HG03469 (cell line): Measurements from ENCODE around the gene LHFPL6.

Source experiments
- ATAC-seq: cut with Tn5 transposase; IDR thresholded peaks from one replicate; pipeline ENCODE4 v1.9.1; 2021; ENCODE audit warnings: mild to moderate bottlenecking, moderate library complexity, moderate number of reproducible peaks; ENCODE audit not compliant: unreplicated experiment

LHFPL6 gene

DNA sequence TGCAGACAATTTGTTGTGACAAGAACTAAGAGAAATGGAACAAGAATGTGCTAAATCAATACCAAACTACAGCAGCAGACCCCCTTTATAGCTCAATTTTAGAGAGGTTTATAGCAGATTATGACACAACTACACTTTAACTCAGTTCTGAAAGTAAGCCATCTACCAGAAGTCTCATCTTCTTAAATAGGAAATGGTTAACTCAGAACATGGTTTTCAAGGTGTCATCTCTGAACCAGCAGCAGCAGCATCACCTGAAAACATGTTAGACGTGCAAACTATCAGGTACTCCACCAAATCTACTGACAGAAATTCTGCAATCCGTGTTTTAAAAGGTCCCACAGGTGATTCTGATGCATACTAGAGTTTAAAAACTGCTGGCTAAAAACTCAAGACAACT lies 6.8 kb downstream of the LHFPL6 start:
- no peak for ATAC-seq

DNA sequence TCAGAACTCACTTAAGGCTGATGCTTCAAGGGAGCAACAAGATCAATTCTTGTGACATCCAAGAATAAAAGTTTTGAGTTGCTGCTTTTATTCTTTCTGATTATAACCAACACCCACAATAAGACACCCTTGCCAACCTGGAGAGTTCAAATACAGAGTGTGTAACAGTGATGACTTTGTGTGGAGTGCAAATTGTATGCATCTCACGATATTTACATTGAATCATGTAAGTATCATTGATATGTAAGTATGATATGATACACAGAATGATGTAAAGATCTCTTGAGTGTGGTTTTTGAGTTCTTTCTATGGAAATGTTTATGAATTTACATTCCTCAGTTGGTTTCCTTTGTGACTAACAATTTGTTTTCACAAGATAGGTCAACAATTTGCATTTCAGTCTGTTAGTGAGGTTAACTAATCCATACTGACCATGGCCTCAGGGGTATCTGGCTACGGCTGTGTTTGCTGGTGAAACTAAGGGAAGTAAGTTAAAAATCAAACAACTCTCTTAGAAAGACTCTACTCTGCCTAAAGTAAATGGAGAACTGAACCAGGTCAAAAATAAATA lies 12.4 kb downstream of the LHFPL6 start:
- ATAC-seq: no peak

DNA sequence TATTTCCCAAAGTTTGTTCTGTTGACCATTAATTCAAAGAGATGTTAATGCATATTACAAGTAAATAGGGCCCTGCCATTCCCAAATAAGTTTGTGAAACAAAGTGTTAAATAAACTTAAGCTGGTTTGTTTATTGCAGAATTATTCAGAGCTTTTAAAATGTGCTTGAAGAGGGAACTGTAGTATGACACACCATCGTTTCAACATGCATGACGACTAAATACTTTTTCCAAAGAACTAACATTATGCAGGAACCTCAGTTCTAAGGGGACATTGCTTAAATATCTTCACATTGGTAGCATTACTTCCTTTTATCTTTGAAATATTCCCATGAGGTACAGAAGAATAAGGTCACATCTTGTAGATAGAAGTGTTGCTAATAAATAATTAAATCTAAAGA lies 14.6 kb downstream of the LHFPL6 start:
- ATAC-seq: no peak

DNA sequence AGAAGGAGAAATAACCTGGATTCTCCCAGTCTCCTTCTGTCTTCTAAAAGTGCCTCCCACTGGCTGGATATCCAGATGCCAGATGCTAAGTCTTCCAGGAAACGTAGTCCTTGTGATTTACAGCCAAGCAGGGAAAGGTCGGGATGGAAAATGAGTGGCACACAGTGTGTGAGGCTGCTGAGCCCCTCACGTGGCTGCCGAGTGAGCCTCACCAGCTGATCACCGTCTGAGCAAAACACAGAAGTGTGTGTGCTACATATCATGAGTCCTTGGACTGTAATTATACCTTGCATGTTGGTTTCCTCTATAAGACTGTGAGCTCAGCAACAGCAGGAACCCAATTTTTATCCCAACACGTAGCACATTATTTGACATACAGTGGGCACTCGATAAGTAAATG lies 15.1 kb downstream of the LHFPL6 start:
- ATAC-seq: no peak

DNA sequence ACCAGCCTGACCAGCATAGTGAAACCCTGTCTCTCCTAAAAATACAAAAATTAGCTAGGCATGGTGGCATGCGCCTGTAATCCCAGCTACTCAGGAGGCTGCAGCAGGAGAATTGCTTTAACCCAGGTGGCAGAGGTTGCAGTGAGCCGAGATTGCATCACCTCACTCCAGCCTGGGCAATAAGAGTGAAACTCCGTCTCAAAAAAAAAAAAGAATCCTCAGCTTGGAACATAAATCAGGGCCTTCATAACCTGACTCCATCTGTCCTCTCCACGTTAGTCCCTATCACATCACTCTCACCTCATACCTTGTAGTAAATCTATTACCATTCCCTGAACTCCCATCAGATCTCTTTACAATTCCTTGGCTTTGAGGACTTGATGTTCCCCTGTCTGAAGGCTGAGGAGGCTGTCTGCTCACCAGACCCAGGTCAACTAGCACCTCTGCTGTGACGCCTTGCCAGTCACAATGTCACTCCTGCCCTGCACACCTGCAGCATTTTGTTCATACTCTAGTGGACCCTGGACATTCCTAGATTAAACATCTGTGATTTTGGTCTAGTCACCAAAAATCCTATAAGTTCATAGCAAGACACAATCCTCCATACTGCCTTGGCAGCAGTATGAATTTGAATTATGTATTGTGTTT lies 15.9 kb downstream of the LHFPL6 start:
- no peak for ATAC-seq

DNA sequence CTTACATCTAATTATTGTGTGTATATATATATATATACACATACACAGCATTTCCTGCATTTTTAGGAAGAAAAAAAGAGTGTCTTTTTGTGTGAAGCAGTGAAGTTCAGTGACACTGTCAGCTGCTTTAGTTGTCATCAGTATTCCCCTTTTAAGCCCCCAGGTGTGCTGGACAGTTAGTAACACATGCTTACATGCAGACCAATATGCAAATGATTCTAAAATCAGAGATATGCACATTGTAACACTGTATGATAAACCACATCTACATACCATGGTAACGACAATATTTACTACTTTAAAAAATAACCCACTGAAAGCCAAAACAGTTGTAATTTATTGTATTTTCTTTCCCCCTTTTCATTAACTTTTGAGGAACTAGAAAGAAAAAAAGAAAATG lies 16.8 kb downstream of the LHFPL6 start:
- ATAC-seq: no peak

DNA sequence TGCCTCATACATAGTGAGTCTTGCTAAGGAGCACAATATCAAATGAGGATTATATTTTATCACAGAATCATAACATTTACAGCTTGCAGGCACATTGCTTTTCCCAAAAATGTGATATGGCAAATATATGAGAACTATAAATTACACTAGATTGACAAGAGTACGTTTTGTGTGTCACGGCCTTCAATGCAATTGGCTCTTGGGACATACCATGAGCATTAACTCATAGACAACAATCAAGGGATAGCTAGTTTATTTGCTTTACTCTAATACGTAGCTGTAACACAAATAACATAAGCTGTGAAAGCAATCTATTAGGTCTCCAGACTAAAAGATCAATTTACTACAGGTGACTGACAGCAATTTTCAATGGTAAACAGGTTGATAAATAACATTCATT lies 17.8 kb downstream of the LHFPL6 start:
- ATAC-seq: no peak

DNA sequence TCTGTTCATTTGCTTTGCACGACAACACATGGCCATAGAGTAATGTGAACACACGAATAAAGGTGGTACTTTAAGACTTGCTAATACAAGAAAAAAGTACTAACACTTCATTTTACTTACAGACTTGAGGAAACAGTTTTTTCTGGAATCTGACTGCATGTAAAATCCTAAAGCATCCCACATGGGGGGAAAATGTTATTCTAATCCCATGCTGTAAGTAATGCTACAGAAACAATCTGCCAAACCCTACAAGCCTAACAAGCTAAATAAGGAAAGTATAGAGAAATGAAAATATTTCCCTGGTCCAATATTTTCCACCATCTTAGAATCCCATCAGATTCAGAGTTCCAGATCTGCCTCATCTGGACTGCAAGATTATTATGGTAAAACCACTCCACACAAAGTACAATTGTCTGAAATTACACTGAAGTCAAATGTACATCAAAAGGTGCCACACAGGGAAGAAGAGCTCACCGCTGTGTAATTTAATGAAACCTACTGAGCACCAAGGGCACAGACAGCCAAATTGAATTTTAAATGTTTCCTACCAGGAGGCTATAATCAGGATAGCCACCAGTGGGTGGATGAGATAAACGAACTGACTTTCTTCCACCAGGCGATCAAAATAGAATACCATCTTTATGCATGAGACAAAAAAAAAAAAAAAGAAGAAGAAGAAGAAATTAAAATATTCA lies 22.0 kb downstream of the LHFPL6 start:
- ATAC-seq: no peak

DNA sequence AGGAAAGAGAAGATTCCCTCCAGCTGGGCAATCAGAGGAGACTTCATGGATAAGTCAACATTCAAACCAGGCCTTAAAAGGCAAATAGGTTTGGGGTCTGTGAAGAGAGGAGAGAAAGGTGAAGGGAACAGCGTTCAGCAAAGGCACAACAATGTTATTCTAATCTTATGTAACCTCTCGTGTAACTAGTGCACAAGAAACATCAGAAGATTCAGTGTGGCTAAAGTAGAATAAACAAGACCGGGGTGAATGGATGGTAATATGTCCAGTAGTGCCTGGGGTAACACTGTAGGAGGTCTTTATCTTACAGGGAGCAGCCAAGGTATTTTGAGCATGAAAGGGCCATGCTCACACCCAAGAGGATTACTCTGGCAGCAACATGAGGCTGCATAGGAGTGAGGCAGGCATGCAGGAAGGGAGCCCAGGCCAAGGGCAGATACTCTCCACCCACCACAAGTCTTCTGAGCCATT lies 24.1 kb downstream of the LHFPL6 start:
- ATAC-seq: no peak

DNA sequence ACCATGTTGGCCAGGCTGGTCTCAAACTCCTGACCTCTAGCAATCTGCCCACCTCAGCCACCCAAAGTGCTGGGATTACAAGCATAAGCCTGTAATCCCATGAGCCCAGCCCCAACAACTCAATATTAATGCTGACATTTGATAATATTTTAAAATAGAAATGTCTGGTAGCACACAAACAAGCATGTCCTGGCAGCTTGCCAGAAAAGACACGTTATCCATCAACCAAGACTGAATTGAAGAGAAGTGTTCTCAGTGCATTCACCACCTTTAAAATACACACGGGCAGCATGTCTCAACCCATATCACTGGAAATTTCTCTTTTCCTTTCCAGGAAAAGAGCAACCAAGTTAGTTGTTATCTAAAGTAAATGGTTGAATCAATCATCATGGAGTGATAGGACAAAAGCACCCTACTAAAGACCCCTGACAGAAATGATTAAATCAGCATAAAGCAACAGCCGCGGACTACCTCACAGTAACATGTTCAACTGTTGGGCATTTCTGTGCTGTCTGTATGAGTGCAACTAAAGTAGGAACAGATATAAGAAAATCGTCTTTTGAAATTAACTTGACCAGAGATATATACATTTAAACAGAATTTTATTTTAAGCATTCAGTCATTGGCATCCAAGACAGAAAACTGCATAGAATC lies 25.0 kb downstream of the LHFPL6 start:
- no peak for ATAC-seq

DNA sequence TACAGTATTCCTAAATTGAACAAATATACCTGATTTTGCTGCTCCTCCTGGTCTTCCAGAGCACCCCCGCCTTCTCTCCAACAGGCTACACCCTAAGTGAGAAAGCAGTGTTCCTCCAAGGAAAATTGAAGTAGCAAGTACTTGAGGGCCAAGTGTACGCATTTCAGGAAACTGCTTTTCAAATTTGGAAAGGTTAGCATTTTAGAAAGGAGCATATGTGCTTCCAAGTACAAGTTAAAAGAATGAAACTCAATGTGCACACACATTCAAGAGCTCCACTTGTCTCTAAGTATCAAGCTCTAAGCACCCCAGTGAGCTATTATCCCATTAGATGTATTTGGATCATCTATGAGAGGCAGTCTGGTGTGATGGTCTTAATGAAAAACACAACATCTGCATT lies 25.8 kb downstream of the LHFPL6 start:
- ATAC-seq: no peak

DNA sequence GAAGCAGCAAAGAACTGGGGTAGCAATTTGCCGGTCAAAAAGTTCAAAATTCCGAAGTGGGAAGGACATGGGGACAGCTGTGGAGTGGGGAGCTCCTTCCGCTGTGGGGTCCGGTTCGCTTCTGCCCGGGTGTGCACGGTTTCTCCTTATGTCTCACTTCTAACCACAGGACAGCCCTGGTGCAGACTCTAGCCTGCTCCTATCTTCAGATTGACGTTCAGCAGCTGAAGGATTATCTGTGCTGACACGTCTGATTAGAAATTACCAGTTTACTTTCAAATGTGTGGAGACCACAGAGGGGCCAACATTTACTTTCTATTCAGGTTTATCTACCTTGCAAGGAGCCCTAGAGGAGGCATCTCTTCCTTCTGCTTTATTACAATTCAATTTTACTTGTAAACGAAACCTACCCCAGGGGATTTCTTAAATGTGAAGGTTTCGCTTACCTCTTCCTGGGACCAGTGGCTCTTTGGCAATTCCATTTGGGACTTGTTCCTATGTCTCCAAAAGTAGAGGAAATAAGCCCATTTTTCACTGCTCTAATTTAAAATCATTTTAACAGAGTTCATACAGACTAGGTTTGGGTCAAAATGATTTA lies 27.3 kb downstream of the LHFPL6 start:
- ATAC-seq: no peak

DNA sequence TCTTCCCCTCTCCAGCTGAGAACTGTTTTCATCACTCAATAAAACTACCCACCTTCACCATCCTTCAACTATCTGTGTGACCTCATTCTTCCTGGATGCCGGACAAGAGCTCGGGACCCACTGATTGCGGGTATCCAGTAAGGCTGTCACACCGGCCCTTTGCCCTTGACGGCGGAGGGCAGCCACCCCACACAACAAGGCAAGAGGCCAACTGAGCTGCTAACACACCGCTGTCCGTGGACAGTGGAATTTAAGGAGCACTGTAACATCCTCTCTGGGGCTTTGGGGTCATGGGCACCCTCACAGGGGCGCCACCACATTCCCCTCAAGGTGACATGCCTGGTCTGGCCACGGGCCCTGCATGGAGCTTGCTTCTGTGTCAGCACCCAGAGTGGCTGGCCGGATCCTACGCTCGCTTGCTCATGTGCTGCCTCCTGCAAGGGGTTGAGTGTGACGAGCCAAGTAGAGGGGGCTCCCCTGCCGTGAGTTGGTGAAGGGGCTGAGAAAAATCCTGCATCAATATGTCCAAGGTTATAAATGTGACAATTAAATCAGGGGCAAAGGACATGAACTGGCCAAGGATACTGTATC lies 31.4 kb downstream of the LHFPL6 start:
- no peak for ATAC-seq

DNA sequence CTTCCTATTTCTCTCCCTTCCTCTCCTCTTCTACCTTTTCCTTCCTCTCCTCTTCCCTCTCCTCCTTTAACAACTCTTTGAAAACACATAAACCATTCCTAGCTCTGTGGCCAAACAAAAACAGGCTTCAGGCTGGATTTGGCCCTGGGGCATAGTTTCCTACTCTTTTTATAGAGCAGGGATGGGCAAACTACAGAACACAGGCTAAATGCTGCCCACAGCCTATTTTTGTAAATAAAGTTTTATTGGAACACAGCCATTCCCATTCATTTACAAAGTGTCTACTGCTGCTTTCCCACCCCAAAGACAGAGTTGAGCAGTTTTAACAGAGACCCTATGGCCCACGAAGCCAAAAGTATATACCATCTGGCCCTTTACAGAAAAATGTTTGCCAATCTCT lies 35.4 kb downstream of the LHFPL6 start:
- no peak for ATAC-seq

DNA sequence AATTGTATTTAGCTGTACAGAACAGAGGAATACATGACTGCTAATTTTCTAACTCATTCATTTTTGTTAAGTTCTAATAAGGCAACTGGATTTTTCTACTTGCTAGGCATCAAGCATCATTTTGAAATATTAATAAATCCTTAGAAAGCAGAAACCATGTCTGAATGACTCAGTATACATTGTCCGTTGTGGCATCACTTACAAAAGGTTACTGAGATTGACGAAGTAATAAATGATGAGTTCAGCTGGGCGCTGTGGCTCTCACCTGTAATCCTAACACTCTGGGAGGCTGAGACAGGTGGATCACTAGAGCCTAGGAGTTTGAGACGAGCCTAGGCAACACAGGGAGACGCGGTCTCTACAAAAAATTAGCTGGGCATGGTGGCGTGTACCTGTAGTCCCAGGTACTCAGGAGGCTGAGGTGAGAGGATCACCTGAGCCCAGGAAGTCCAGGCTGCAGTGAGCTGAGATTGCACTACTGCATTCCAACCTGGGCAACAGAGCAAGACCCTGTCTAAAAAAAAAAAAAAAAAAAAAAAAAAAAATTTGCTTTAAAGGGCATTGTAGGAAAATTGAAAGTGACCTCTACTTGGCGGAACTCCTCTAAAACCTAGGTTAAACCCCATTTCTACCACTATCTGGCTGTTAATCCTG lies 36.6 kb downstream of the LHFPL6 start:
- no peak for ATAC-seq

DNA sequence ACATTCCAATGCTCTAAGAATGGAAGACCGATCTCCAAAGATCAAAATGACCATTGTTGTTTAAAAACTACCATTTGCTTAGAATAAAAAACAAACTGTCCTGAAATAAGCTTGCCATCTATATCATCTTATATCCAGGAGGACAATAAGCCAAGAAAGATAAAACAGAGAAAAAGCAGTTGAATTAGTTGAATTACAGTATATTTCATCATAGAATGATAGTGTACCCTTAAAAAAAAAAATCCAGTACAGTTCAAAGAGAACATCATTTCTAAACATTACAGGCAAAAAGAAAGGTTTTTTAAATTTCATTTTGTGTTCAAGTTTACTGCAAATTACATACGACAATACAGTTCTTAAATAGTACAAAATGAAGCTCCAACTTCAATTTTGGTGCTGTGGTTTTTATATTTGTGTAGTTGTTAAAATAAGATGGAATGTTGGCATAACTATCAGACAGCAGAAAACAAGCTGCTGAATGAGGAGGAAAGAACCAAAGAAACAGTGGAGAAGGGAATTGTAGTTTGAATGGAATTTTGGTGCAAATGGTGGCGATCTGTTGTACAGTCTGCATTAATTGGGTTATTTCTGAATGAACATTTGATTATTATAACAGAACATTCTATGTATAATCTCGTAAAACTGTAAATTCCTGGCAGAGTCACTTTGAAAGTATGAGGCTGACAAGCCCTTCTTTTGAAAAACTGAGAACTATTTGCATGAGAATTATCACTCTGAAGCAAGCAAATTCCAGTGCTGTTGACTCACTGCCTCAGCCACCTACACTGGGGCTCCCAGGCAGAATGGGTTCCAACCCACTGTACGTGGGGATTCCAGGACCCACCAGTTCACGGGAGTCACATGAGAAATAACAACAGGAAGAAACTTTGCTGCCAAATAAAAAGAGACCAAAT lies 37.7 kb downstream of the LHFPL6 start:
- no peak for ATAC-seq

DNA sequence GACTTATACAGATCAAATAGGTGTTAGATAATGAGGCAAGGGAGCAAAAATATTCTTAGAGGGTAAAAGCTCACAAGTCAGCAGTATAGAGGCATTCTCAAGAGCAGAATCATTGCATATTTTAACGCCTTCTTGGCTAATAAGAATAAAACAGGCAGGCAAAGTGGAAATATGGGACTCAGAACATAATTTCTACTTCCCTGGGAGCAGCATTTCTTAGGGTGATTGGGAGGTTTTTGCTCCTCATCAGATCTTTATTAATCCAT lies 39.6 kb downstream of the LHFPL6 start:
- no peak for ATAC-seq

DNA sequence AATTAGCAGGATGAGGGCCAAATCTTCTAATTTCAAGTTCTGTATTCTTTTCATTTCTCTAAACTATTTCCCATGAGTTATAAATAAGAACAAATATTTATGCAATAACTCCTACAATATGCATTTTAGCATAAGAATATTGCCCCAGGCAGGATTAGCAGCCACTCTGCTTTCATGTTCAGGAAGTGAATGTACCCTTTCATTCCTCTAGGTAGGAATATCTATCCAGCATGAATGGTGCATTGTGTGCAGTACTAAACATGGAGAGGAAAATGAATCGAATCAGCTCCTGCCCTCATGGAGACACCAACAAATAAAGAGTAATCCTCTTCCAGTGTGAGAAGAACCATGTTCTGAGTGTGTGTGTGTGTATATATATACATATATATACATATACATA lies 41.0 kb downstream of the LHFPL6 start:
- ATAC-seq: no peak

DNA sequence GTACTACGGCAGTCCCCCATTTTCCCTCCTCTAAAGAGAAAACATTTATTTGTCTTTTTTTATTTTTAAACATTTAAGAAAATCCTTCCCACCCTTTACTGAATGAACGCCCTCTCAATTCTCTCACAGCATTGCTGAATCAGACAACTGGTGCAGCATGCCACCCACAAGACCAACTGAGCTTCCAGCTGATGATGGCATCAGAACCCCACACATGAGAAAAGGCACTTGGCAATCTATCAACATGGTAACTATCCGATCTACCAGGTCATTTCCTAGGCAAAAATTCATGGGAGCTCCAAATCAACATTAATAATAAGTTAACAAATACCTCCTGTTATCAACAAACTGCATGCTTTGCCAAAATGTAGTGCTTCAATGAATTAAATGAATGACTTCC lies 43.1 kb downstream of the LHFPL6 start:
- ATAC-seq: no peak
